ENCODE results near the gene LSM12. TPM values are rescaled to one million over a fixed set of nuclear protein-coding genes. Genes with fewer than 3 reads are reported as not detected.
"Not testable (repeated sequence)": the region's sequence is repeated elsewhere in the genome, so short reads cannot be mapped to it uniquely, and the experiment has no call there.

The LSM12 gene
- total RNA-seq, 8 experiments from 2014 or later: 31.4 to 74.8 (median 47.5) TPM

DNA sequence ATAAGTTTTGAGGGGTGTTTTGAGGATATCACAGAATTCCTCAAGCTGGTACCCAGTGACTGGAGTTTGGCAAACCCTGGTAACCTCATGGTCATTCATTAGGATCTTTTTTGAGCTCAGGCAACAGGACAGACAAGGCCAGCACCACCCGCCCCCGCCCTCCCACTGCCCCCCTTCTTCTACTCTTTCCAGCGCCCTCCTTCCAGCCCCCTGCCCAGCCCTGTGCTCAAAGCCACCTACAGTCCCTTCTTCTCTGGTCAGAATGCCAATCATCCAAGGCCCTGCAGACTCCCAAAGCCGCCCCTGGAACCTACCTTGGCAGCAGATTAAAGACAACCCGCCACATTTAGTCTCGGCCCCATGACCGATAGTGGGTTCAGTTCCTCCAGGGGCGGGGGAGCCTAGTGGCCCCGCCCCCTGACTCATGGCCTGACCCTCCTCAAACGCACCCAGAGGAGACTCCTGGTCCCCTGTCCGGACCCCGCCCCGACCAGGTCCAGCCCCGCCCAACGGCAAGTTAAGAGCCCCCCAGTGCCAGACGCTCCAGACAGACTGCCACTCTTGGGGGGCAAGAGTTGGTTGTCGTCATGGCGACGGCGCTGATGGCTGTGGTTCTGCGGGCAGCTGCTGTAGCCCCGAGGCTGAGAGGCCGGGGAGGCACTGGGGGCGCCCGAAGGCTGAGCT is 62.3 kb downstream of the LSM12 start, which contains the start of gene NAGS:
NAGS (plus strand) TSS at position 546 of the 684 bp plus-strand sequence; CDS start at position 588, 42 bp downstream.
- ATAC-seq (replicated peaks in 6 of 8): peak in 4 of 8 experiments; percentile 5 to 29 (median 16)
- in situ Hi-C loops (cut with MboI; ENCODE audit: low pct_unique_long_range_greater_than_20kb in 2 of 9, low sequenced_read_pairs in 9 of 9, unreplicated experiment in 9 of 9): no loop called here
- Histone ChIP-seq H3K27ac (no peak within 1 kb of the TSS), H3K4me1 (replicated peaks in 1 of 2) (peaks cover 11 to 13% of the 10 kb centered on the region in 2 donors), H3K4me3 (peak within 1 kb of the TSS in 3 of 5 donors; percentile 3 to 59 (median 12))
- 20% methylated on average over 1 of the region's 25 CpGs; no CpG with 5 or more reads in 9 of the 10 experiments for WGBS, 10 experiments

DNA sequence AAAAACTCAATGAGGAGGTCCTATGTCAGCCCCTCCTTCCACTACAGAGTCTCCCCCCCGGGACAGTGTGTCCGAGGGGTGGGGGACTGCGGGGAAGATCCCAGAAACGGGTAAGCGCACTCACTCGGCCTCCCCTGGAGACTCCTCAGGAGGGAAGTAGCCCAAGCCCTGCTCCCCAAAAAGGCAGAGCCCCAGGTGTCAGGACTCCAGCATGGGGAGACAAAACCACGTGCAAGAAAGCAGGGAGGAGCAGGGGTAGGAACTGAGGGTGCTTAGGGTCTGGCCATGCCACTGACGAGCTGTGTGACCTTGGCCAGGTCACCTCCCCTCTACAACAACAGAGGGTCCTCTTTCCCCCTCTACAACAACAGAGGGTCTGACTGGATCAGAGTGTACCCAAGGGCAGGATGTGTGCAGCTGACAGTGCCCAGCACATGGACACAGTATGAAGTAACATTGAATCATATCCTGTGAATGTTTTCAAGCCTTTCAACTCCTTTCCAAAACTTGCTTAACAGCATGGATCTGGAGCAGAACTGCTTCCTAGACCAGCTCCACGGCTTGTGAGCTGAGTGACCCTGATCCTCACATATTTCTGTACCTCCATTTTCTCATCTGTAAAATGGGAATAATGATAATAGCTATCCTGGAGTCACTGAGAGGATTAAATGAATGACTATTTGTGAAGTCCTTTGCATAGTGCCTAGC is 64.2 kb downstream of the LSM12 start:
- Histone ChIP-seq H3K4me3 (no peak overlapping the region), H3K4me1 (replicated peaks in 1 of 2) (peaks cover 4% of the 10 kb centered on the region in 2 donors), H3K27ac (no peak overlapping the region)
- WGBS, 10 experiments: 0 to 100% (median 38%) methylated on average over 1 to 4 of the region's 9 CpGs; no CpG with 5 or more reads in 2 of the 10 experiments
- in situ Hi-C loops (cut with MboI; ENCODE audit: low pct_unique_long_range_greater_than_20kb in 2 of 9, low sequenced_read_pairs in 9 of 9, unreplicated experiment in 9 of 9): no loop called here
- ATAC-seq (replicated peaks in 6 of 8): no peak

DNA sequence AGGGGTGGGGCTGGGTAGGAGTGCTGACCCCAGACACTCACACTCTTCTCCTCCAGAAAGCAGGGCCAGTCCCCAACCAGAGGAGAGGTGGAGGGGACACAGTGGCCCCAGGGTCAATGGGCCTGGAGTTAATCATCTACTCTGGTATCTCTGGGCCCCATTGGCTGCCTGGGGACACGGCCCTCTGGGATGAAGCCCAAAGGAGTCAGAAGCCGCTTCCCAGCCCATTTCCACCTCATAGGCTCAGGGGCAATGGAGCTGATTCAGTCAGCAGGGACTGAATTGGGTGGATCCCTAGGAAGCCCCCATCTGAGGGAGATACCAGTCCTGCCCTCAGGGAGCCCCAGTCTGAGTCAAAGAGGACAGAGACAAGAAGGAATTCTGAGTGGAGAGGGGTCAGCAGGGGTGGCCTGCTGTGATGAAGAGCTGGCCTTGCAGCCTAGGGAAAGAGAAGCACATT is 65.0 kb downstream of the LSM12 start:
- in situ Hi-C loops (cut with MboI; ENCODE audit: low pct_unique_long_range_greater_than_20kb in 2 of 9, low sequenced_read_pairs in 9 of 9, unreplicated experiment in 9 of 9): no loop called here
- WGBS, 10 experiments: 60% methylated on average over 1 of the region's 2 CpGs; no CpG with 5 or more reads in 9 of the 10 experiments
- Histone ChIP-seq H3K4me3 (no peak overlapping the region), H3K4me1 (replicated peaks in 1 of 2) (peaks cover 4% of the 10 kb centered on the region in 2 donors), H3K27ac (no peak overlapping the region)
- ATAC-seq (replicated peaks in 6 of 8): no peak

DNA sequence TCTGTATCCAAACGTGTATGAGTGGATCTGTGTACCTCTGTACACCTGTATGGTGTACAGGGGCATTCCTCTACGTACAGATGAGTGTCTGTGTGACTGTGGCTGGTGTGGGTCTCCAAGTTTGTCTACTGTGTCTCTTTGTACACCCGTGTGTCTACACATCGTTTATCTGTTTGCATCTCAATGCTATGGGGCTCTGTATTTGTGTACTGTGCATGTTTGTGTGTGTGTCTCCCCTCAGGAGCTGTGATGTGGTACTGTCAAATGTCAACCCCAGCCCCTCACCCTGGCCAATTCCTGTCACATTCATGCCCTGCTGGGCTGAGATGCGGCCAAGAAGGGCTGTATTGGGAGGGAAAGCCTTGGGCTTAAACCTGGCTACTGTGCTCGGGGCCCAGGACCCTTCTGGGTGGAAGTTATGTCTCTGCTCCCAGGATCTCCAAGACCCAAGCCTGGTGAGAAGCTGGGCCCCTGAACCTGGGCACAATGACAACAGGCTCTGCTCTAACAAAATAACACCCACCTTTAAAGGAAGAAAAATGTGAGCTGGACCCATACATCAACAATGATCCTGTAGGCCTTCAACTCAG is 65.5 kb downstream of the LSM12 start:
- in situ Hi-C loops (cut with MboI; ENCODE audit: low pct_unique_long_range_greater_than_20kb in 2 of 9, low sequenced_read_pairs in 9 of 9, unreplicated experiment in 9 of 9): no loop called here
- no peak overlapping the region for H3K4me3 ChIP-seq
- peaks cover 4% of the 10 kb centered on the region in 2 donors for H3K4me1 ChIP-seq (replicated peaks in 1 of 2)
- no peak for ATAC-seq (replicated peaks in 6 of 8)
- no peak overlapping the region for H3K27ac ChIP-seq
- WGBS, 10 experiments: 68 to 100% (median 90%) methylated on average over 1 to 4 of the region's 6 CpGs; no CpG with 5 or more reads in 5 of the 10 experiments

DNA sequence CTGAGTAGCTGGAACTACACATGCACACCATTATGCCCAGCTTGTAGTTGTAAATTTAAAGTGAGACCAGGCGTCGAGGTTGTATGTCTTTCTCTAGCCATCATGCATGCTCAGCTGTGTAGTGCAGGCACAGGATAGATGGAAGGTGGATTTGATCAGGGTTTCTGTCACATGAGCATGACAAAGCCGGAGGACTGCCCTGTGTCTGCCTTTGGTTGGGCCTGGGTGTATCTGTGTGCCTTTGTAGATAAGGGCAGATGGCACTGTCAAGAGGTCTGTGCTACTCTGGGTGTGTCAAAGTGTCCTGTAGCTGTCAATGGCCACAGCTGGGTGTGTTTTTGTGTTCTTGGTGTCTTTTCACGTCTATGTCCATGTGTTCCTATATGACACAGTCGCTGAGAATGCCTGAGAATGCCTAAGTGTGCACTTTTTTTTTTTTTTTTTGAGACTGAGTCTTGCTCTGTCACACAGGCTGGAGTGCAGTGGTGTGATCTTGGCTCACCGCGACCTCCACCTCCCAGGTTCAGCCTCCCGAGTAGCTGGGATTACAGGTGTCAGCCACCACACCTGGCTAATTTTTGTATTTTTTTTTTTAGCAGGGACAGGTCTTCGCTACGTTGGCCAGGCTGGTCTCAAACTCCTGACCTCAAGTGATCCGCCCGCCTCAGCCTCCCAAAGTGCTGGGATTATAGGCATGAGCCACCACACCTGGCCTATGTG is 66.2 kb downstream of the LSM12 start:
- in situ Hi-C loops (cut with MboI; ENCODE audit: low pct_unique_long_range_greater_than_20kb in 2 of 9, low sequenced_read_pairs in 9 of 9, unreplicated experiment in 9 of 9): no loop called here
- H3K4me3 ChIP-seq: no peak overlapping the region
- WGBS, 10 experiments: 43 to 100% (median 76%) methylated on average over 1 to 11 of the region's 12 CpGs; no CpG with 5 or more reads in 2 of the 10 experiments
- peaks cover 4% of the 10 kb centered on the region in 2 donors for H3K4me1 ChIP-seq (replicated peaks in 1 of 2)
- no peak for ATAC-seq (replicated peaks in 6 of 8)
- H3K27ac ChIP-seq: no peak overlapping the region

DNA sequence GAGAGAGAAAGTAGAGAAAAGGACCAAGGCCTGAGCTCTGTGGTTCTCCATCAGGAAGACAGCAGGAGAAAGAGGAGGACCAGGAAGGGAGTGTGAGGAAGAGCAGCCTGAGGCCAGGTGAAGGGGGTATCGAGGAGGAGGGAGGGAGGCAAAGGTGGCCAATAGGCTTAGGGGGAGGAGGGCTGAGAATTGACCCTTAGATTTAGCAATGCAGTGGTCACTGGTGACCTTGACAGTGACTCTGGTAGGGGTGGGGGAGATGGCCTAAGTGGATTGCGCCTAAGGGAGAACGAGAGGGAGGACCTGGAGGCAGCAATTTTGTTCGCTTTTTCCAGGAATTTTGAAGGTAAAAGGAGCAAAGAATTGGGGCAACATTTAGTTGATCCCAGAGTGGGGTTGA is 67.4 kb downstream of the LSM12 start:
- WGBS, 10 experiments: 38 to 60% (median 50%) methylated on average over 1 to 3 of the region's 4 CpGs; no CpG with 5 or more reads in 7 of the 10 experiments
- no peak overlapping the region for H3K27ac ChIP-seq
- no peaks in the 10 kb centered on the region for H3K4me1 ChIP-seq (replicated peaks in 1 of 2)
- no peak overlapping the region for H3K4me3 ChIP-seq
- no peak for ATAC-seq (replicated peaks in 6 of 8)
- in situ Hi-C loops (cut with MboI; ENCODE audit: low pct_unique_long_range_greater_than_20kb in 2 of 9, low sequenced_read_pairs in 9 of 9, unreplicated experiment in 9 of 9): loop anchor here in 3 of 9 experiments (5.0 to 10.0 kb wide), 2 partner anchors 54 to 57 kb away; partner anchors contain the start of gene PPY (in 3 of the 3)

DNA sequence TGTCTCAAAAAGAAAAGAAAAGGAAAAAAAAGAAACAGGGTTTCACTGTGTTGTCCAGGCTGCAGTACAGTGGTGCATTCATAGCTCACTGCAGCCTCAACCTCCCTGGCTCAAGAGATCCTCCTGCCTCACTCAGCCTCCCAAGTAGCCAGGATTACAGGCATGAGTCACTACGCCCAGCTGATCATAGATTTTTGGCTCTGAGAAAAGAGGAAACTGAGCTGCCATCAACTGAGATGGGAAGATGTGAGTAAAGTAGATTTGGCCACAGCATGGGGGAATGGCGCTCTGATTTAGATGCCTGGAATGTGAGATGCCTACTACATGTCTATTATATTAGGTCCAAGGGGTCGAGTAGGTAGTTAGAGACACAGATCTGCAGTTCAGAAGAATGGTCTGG is 67.9 kb downstream of the LSM12 start:
- Histone ChIP-seq H3K27ac (no peak overlapping the region), H3K4me3 (no peak overlapping the region), H3K4me1 (replicated peaks in 1 of 2) (no peaks in the 10 kb centered on the region)
- no peak for ATAC-seq (replicated peaks in 6 of 8)
- 15 to 100% (median 50%) methylated on average over 1 to 3 of the region's 3 CpGs; no CpG with 5 or more reads in 4 of the 10 experiments for WGBS, 10 experiments
- in situ Hi-C loops (cut with MboI; ENCODE audit: low pct_unique_long_range_greater_than_20kb in 2 of 9, low sequenced_read_pairs in 9 of 9, unreplicated experiment in 9 of 9): loop anchor here in 3 of 9 experiments (5.0 to 10.0 kb wide), 2 partner anchors 54 to 56 kb away; partner anchors contain the start of gene PPY (in 3 of the 3)

DNA sequence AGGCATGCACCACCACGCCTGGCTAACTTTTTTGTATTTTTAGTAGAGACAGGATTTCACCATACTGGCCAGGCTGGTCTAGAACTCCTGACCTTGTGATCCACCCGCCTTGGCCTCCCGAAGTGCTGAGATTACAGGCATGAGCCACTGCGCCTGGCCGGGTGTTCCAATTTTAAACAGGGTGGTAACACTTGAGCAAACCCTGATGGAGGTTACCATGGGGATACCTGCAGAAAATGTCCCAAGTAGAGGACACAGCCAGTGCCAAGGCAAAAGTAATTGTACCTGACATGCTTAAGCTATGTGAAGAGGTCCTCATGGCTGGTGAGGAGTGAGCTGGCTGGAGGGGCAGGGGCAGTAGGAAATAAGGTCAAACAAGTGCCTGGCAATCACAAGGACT is 69.3 kb downstream of the LSM12 start:
- WGBS, 10 experiments: 40 to 100% (median 90%) methylated on average over 1 to 5 of the region's 5 CpGs
- not testable (repeated sequence) for ATAC-seq (replicated peaks in 6 of 8)

DNA sequence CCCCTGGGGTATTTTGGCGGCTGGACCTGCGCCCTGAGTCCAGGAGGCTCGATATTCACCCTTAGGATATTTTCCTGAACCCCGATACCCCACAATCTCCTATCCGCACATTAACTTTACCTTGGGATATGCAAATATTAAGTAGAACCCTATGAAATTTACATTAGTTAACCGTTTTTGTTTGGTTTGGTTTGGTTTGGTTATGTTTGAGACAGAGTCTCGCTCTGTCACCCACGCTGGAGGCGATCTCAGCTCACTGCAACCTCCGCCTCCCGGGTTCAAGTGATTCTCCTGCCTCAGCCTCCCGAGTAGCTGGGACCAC is 71.4 kb downstream of the LSM12 start:
- peak overlapping the region in 1 of 5 donors; percentile 24 for H3K4me3 ChIP-seq
- WGBS, 10 experiments: 0 to 50% (median 17%) methylated on average over 1 to 10 of the region's 12 CpGs; no CpG with 5 or more reads in 2 of the 10 experiments
- in situ Hi-C loops (cut with MboI; ENCODE audit: low pct_unique_long_range_greater_than_20kb in 2 of 9, low sequenced_read_pairs in 9 of 9, unreplicated experiment in 9 of 9): loop anchor here in 3 of 9 experiments (5.0 to 10.0 kb wide), 2 partner anchors 50 to 53 kb away; partner anchors contain the start of gene PPY (in 3 of the 3)
- H3K4me1 ChIP-seq (replicated peaks in 1 of 2): no peaks in the 10 kb centered on the region
- ATAC-seq (replicated peaks in 6 of 8): no peak
- no peak overlapping the region for H3K27ac ChIP-seq

More for the DNA sequence above, 69.3 kb downstream of the LSM12 start:
- not testable (repeated sequence) for H3K4me3 ChIP-seq; H3K4me1 ChIP-seq (replicated peaks in 1 of 2); H3K27ac ChIP-seq
- in situ Hi-C loops (cut with MboI; ENCODE audit: low pct_unique_long_range_greater_than_20kb in 2 of 9, low sequenced_read_pairs in 9 of 9, unreplicated experiment in 9 of 9): loop anchor here in 3 of 9 experiments (5.0 to 10.0 kb wide), 2 partner anchors 52 to 55 kb away; partner anchors contain the start of gene PPY (in 3 of the 3)

DNA sequence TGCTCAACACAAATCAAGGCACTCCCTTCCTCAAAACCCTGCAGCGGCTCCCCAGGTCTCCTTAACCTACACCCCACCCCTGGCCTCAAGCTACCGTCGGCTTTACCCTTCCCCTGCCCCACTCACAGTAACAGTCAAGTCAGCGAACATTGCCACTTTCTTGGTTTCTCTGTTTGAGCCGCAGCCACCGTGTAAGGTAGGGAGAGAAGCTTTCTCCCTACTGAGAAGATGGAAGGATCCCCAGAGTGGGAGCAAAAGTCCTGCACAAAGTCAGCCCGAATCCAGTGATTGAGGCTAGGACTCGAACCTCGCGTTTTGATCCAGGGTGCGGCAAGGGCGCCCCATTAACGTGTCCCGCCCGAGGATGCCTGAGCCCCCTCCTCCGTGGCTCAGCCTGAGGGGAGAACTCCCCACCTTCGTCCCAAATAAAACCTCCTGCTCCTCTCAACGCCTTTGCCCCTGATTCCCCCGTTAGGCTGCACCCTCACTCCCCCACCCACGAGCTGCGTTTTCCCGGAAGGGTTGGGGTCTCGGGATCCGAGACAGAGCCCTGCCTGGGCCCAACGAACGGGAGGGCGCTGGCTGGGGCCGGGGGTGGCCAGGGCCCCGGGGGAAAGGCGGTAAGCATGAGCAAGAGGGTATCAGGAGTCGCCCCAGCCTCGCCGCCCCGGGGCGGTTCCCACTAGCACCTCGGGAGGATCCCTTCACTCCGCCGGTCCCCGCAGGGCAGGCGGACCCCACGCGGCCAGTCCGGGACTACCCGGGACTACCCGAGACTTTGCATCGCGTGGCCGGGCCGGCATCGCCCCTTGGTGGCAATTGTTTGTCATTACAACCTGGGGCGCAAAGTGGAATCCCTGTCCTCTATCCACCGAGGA is 72.0 kb downstream of the LSM12 start:
- H3K4me1 ChIP-seq (replicated peaks in 1 of 2): no peaks in the 10 kb centered on the region
- H3K4me3 ChIP-seq: peak overlapping the region; percentile 10 to 24 (median 21)
- in situ Hi-C loops (cut with MboI; ENCODE audit: low pct_unique_long_range_greater_than_20kb in 2 of 9, low sequenced_read_pairs in 9 of 9, unreplicated experiment in 9 of 9): loop anchor here in 3 of 9 experiments (5.0 to 10.0 kb wide), 2 partner anchors 50 to 52 kb away; partner anchors contain the start of gene PPY (in 3 of the 3)
- H3K27ac ChIP-seq: no peak overlapping the region
- ATAC-seq (replicated peaks in 6 of 8): peak; percentile 92 to 98 (median 97)
- WGBS, 10 experiments: 4 to 52% (median 30%) methylated on average over 2 to 10 of the region's 52 CpGs; no CpG with 5 or more reads in 7 of the 10 experiments

DNA sequence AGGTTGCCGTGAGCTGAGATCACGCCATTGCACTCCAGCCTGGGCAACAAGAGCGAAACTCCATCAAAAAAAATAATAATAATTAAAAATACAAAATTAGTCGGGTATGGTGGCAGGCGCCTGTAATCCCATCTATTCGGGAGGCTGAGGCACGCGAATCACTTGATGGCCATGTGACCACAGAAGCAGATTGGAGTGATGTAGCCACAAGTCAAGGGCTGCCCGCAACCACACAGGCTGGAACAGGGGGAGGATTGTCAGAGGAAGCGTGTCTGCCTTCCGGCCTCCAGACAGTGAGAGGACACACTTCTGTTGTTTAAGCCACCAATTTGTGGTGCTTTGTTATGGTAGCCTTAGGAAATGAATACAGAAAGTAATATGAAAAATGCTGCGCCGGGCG is 73.8 kb downstream of the LSM12 start:
- no peak for ATAC-seq (replicated peaks in 6 of 8)
- WGBS, 10 experiments: 84 to 100% (median 96%) methylated on average over 2 to 6 of the region's 14 CpGs; no CpG with 5 or more reads in 4 of the 10 experiments
- Histone ChIP-seq H3K27ac (no peak overlapping the region), H3K4me1 (replicated peaks in 1 of 2) (peaks cover 0 to 6% of the 10 kb centered on the region in 2 donors), H3K4me3 (no peak overlapping the region)
- in situ Hi-C loops (cut with MboI; ENCODE audit: low pct_unique_long_range_greater_than_20kb in 2 of 9, low sequenced_read_pairs in 9 of 9, unreplicated experiment in 9 of 9): loop anchor here in 2 of 9 experiments (10.0 kb wide), 1 partner anchor 48 kb away; the partner anchor contains the start of gene PPY (in 2 of the 2)
